Thyroid gland (tissue), 4 donors: ENCODE data around the gene TRMO.

ENCODE experiments used
- POLR2A ChIP-seq, 2 donors: fragments of 450-650 bp; IDR thresholded peaks; one replicate each; pipeline ENCODE4 v1.6.1; 2017; ENCODE audit warnings: antibody characterized with exemption in 2 of 2, mild to moderate bottlenecking in 2 of 2, moderate library complexity in 1 of 2
- TF ChIP-seq, protein P1 (sequence below), 6 experiments: fragments of 200-600 bp in 3 of 6; fragments of 450-650 bp in 3 of 6; sonication (generic) in 3 of 6; IDR thresholded peaks; one replicate each; pipeline ENCODE4 v1.5.1; 2016 to 2019; ENCODE audit warnings: antibody characterized with exemption in 6 of 6, mild to moderate bottlenecking in 2 of 6, inconsistent platforms in 1 of 6, moderate library complexity in 1 of 6

DNA sequence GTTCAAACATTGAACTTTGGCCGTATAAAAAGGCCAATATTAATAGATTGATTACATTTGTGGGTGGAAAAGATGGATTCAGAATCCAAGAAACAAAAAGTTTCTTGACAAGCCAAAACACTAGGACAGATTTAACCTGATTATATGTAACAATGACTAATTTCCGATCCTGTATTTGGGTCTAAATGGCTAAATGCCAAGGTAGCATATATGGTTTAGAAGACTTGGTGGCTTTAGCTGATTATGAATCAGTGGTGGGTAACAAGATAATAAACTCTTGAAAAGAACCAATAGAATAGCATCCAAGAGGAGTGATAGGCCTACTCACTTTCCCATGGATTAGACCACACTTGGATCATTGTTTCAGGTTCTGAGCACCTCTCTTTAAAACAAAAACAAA lies 39.1 kb upstream of the TRMO start:
- TF ChIP-seq, protein P1, sequence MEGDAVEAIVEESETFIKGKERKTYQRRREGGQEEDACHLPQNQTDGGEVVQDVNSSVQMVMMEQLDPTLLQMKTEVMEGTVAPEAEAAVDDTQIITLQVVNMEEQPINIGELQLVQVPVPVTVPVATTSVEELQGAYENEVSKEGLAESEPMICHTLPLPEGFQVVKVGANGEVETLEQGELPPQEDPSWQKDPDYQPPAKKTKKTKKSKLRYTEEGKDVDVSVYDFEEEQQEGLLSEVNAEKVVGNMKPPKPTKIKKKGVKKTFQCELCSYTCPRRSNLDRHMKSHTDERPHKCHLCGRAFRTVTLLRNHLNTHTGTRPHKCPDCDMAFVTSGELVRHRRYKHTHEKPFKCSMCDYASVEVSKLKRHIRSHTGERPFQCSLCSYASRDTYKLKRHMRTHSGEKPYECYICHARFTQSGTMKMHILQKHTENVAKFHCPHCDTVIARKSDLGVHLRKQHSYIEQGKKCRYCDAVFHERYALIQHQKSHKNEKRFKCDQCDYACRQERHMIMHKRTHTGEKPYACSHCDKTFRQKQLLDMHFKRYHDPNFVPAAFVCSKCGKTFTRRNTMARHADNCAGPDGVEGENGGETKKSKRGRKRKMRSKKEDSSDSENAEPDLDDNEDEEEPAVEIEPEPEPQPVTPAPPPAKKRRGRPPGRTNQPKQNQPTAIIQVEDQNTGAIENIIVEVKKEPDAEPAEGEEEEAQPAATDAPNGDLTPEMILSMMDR (IDR thresholded peaks at IDR 0.05) = no peak
- TF ChIP-seq POLR2A (IDR thresholded peaks at IDR 0.05) = no peak
